Stimulated activated CD8-positive, alpha-beta memory T cell treated with anti-CD3 and anti-CD28 coated beads, Interleukin-7, amount 100 ng/mL, for 24 hours (primary cell): ENCODE measurements around the gene SETBP1.

Experiments used
- DNase-seq: peaks from one replicate; pipeline ENCODE4 v3.0.0-alpha.2; 2020; ENCODE audit warnings: low read depth

Gene SETBP1

DNA sequence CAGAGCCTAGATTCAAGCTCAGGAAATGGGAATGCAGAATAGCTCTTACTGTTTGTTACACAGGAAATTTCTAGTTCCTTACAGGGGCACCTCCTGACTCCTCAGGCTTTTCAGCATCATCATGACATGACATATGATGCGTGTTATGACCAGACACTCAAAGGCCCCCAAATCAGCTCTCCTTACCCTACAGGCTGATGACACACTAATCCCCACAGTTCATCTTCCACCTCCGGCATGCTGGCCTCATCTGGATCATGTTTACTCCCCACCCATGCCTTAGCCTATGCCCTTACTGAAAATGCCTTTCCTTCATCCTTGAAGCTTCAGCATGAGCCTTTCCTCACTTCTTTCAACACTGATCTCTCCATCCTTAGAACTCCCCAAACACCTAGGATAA lies 356.9 kb downstream of the SETBP1 start:
- no peak for DNase-seq

DNA sequence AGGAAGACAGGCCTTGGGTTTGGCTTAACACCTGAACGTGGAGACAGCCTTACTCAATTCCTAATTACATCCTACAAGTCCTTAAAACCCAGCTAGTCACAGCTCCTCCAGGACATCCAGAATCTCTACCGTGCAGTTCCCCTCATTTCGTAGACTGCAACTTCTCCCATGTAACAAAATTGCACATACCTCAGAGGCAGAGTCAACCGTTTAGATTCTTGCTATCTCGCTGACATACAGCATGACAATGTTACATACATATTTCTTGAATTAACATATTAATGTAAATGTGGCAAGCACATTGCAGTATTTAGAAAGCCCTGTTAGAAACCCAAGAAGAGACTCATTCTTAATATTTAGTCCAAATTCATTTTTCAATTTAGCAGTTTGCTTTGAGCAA lies 358.7 kb downstream of the SETBP1 start:
- no peak for DNase-seq

DNA sequence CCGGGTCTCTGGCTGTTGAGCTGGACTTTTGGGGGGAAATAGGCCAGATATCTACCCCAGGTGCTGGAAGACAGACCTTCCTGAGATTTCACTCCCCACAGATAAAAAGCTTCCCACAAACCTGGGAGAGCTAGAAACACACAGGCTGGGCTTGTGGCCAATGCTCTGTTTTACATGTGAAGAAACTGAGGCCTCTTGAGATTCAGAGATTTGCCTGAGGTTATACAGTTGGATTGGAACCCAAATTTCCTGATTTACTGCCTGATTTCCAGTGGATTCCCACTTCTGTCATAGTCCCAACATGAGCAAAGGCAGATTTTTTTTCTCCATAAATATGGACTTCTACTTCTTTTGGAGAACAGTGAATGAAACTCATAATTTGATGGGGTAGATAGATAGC lies 360.2 kb downstream of the SETBP1 start:
- DNase-seq: no peak

DNA sequence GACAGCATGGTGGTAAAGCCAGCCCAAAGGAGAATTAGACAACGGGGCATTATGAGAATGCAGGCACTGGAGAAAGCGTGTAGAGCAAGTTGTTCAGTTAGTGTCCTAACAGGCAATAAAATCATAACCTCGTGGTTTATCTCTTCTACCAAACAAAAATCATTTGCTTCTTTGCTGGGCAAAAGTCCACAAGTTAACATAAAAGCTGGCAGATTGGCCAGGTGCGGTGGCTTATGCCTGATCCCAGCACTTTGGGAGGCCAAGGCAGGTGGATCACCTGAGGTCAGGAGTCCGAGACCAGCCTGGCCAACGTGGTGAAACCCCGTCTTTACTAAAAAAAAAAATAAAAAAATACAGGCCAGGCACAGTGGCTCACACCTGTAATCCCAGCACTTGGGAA lies 364.1 kb downstream of the SETBP1 start:
- DNase-seq: no peak

DNA sequence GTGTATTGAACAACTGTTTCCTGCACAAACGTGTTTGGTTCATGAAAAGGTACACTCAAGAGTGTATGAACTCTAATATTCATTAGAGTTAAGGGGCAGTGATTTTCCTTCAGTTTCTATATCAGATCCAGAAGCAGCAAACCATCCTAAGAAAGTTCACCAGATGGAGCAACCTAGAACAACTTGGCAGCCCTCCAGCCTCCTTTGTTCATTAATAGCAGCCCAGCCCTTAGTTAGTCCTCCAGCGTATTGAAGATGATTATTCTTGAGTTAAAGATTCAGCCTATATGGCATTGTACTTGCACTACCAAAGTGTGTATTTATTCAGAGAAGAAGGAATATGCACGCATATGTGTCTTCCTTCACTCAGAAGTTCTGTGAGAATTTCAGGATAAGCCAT lies 365.5 kb downstream of the SETBP1 start:
- DNase-seq: no peak

DNA sequence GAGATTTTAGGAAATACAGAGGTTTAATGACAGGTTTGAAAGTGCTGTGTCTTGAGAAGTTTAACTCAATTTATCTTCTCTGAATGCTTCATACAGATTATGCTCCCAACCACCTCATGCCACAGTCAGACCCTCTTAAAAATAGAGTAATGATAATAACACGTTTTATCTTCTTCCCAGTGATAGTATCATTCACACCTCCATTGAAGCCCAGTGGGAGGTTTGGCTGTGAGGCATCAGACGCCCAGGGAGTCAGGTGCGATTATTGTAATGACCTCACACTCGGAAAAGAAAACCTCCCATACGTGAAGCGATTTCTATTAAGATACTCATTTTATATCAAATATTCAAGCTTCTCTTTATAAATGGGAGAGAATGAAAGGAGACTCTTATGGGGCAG lies 366.3 kb downstream of the SETBP1 start:
- no peak for DNase-seq

DNA sequence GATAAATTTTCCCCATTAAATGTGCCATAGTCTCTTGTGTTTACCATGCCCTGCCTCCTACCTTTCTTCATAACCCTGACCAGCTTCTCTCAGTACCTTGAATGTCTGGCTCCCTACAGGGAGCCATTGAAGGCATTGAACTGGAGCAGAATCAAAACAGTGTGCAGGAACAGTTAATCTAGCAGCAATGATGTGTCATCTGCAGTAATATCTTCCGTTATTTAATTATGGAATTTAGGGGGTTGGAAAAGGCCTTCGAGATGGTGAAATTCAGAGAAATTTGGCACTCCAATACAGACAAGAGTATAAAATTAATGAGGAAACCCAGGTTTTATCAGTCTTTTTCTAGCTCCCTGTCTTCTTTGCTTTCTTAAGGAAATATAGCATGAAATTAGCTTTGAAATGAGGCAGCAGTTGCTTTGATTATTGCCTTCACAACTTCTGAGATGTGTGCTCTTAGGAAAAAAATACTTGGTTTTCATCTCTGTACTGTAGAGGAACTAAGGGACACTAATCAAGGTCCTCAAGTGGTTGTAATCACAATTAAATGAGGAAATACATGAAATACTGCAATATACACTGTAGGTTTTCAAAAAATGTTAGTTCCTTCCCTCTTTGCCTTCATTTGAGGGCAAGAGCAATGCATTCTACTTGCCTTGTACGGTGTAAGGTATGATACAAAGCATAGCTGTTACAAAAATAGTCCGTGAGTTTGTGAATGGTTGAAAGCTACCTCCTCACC lies 369.1 kb downstream of the SETBP1 start:
- no peak for DNase-seq

DNA sequence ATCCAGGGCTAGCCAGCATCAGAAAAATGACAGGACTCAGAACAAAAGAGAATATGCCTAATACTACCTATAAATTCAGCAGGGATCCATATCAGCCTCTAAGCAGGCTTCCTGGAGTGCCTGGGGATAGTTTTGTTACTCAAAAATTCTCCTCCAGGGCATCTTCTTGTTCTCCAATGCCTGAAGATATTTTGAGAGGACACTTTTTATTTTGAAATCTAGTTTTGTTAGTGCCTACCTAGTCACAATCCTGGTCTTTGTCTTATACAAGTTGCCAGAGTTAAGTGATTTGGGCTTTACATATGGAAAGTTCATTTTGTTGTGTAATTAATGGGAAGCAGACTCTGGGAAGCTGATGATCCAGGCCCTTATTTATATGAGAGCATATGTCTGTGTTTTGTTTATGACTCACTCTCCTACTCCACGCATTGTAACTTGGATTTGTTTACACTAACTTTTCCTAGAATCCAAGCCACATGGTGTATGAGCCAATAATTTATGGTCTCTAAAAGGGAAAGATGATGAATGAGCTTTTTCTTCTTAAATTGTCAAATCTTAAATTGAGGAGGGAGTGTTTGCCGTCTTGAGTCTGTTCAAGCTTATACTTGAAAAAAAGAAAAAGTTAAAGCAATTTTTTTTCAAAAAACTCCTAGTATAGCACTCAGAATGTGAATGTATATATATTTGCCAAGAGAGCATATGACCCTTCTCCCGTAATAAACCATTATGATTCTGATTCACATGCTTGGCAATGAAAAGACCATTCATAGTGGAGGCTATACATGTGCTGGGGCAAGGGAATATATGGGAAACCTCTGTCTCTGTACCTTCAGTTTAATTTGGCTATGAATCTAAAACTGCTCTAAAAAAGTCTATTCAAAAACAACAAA lies 370.3 kb downstream of the SETBP1 start:
- no peak for DNase-seq

DNA sequence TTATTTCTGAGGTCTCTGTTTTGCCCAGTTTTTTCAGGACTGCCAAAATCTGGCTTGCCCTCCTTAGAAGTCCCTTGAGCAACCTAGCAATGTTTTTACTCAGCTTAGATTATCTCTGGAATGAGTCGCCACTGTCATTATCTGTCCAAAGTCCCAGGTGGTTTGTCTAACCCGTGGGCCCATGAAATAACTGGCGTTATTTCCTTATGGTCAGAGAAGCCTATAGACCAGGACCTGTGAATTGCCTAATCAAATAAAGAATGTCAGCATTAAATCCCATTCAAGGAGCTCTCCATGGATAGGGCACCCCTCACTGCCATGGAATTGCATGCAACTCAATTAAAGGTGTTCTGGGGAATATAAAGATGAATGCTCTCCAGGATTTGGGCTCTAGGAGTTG lies 373.9 kb downstream of the SETBP1 start:
- no peak for DNase-seq

DNA sequence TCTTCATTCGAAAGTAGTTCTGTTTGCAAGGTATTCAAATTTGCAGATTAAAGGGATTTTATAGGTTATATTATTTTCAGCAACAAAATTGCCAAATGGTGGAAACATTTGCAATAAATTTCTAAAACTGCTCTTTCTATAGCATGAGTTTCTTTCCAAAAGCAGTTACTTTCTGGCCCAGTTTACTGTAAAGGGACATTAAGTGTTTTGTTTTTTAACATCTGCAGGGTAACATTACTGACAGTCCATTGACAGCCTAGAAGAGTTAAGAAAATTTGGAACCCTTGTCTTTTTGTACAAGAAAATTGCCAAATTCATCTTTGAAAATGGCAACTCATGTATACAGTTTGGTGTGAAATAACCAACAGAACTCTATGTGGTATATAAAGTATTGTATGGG lies 375.1 kb downstream of the SETBP1 start:
- no peak for DNase-seq

DNA sequence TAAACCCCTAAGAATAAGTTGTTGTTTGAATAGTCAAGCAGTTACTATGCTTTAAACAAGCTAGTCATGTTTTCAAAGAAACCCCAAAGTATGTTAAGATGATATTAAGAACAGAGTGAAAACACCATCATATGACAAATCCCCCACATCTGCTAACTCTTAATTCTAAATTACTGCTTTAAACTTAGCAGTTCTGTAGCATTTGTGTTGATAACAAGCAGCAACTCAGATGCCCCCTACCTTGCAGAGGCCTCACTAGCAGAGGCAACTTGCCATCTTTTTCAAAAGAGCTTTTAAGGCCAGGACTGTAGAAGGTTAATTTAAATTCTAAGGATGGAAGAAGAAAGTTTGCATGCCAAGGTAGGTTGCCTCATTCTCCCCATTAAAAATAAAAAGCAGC lies 376.2 kb downstream of the SETBP1 start:
- DNase-seq: no peak

DNA sequence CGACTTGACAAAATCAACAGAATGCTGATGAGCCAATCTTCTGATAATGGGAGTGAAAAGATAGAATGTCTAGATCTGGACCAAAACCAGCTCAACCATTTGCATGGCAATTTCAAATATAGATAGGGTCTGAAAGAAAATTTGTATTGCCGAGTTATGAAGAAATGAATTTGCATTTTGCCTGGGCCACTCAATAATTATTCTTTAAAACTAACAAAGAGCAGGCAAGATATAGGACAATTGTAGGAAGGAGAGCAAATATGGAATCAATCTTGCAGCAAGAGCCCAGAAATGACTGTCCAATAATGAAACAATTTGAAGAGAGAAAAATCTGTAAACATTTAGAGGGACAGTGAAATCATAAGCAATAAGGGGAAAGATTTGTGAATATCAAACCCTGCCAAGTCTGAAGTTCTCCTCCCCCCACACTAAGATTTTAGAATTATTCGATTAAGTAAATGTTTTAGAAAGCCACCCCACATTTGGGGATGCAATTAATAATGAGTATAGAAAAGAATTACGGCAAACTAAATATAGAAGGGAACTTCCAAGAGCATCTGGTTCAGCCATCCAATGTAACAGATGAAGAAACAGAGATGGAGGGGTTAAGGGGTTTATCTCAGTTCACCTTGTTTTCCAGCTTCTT lies 377.4 kb downstream of the SETBP1 start:
- DNase-seq: no peak

DNA sequence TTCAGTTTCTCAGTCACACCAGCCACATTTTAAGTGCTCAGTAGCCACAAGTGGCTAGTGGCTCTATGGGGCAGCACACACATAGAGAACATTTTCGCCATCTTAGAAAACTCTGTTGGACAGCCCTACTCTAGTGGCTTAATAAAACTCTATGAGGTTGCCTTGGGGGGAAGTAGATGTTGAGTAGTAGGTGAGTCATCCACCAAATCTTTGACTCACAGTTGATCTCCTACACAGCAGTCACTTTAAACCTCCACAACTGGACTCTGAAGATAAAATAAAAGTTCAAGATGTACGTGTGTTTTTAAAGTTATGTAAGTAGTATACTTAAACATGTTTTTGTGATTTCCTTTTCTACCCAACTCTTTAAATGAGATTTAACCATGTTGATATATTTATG lies 379.0 kb downstream of the SETBP1 start:
- DNase-seq: no peak

DNA sequence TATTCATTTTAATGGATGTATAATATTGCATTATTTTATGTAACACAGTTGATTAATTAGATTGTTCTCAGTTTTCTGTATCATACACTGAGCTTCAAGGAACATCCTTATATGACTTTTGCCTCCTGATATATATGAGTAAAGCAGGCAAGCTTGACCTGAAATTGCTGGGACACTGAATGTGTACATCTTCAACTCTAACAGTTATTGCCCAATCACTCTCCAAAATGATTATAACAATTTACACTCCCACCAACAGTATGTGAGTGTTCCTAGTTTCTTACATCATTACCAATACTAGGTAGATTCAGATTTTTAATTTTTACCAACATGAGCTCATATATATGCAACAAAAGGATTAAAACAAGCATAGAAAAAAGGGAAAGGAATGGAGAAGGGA lies 379.4 kb downstream of the SETBP1 start:
- DNase-seq: no peak

DNA sequence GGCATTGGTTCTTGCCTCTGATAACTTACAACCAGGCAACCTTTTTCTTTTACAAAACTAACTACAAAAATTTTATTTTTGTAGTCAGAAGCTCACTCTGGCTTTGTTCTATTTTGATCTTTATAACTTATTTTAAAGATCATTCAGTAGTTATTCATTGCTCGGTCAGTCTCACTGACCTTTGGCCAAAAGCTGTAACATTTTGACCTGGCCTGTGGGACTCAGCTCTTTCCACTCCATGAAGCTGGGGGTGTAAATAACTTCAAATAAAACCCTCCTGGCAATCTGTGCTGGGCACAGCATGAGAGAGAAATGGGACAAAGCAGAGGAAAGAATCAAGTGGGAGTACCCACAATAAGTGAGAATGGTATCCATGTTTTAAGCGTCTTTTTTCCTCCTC lies 380.7 kb downstream of the SETBP1 start:
- no peak for DNase-seq

DNA sequence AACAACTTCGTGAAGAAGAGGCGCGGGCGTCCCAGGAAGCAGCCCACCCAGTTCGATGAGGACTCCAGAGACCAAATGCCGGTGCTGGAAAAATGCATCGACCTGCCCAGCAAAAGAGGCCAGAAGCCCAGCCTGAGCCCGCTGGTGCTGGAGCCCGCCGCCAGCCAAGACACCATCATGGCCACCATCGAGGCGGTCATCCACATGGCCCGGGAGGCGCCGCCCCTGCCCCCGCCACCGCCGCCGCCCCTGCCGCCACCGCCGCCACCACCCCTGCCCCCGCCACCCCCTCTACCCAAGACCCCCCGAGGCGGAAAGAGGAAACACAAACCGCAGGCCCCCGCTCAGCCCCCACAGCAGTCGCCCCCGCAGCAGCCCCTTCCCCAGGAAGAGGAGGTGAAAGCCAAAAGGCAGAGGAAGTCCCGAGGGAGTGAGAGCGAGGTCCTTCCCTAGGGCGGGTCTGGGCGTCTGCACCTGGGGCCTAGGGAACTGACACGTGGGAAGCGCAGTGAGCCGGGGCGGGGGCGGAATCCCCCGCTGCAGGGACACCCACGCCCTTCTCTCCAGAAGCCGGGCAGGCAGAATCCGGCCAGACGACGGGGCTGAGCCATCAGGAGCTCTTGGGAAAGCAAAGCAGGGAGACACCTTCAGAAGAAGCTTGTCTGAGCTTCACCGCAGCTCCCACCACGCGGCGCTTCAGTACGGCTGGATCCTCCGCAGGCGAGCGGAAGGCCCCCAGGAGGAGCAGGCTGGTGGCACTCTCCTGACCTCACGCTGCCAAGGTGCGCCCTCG lies 382.8 kb downstream of the SETBP1 start:
- DNase-seq: no peak

DNA sequence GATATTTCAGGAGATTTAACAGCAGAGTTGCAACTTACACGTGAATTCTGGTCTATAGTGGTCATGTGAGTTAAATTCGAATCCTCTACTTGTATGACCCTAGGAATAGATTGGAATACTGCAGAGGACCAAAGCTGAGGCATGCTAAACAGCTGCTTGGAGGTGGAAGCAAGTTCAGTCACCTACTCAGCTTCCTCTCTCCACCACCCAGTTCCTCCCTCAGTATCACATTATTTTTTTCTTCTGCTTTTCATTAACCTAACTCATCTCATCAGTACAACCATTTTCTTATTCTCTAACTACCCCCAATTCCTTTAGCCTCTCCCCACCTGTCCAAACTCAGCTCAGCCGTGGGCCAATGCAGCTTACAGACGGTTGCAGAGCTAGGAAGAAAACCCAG lies 385.5 kb downstream of the SETBP1 start:
- DNase-seq: no peak

DNA sequence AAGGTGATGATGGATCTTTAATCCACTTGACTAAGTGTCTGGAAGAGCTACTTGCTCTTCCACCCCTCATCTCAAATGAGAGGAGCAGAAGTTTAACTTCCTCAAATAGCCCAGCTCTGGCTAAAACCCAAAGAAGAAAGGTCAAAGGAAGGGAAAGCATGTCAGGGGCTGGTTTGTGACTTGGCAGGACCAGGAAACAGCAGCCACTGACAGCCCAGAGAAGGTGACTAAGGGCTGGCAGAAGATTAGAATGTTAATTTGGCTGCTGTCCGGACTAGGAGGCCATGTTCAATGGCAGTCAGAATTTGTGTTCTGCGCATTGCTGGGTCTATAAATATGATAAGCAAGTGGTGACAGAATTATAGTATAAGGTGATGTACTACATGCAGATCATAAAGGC lies 386.2 kb downstream of the SETBP1 start:
- DNase-seq: no peak

DNA sequence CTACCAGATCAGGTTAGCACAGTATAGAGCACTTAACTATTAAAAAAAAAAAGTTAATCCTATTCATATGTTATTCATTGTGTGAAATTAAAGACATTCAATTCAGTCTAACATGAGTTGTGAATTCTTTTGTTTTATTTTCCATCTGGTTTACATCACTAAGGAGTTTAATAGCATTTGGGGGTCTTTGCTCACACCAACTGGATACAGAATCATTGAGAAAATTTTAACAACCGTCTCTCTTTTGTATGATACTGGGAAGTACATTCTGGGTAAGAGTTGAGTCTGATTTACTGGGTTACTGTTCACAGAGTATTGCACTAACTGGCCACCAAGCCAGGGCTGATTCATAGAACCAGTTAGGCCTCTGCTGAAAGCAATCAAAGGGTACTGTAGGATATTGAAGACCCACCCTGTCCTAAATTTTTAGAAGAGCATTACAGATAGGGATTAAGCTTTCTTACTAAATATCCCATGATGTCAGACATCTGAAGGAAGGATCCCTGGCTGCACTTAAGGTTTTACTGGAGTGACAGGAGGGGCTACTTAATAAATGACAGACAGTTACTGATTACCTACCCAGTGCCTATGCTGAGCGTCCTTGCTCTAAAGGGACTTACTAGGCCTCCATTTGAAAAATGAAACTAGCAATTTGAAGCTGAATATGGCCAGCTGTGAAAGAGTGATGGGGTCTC lies 387.9 kb downstream of the SETBP1 start:
- DNase-seq: no peak

DNA sequence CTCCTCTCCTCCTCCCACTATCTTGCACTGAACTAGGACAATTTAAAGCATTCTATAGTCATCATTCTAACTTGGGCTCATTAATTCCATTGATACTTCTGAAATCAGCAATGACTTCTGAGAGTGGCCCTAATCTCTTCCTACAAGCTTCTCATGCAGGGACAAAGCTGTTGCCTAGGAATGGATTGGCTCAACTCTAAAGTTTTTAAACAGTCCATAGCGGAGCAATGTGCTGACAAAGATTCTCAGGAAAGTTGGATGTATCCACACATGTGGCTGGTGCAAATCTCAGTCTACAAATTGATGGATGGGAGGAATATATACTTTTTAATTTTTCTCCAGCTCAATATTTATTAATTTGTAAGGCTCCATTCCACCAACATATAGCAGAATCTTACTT lies 388.9 kb downstream of the SETBP1 start:
- DNase-seq: no peak

DNA sequence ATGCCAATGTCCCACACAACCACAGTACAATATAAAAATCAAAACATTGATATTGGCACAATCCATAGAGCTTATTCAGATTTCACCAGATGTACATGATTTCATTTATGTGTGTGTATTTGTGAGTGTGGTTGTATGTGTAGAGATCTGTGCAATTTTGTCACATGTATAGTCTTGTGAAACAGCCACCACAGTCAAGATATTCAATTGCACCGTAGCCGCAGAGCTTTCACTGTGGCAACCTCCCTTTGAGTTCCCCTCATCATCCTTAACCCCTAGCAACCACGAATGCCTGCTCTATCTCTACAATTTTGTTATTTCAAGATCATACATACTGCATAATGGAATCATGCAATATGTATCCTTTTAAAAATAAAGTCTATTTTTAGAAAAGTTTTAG lies 391.3 kb downstream of the SETBP1 start:
- no peak for DNase-seq

DNA sequence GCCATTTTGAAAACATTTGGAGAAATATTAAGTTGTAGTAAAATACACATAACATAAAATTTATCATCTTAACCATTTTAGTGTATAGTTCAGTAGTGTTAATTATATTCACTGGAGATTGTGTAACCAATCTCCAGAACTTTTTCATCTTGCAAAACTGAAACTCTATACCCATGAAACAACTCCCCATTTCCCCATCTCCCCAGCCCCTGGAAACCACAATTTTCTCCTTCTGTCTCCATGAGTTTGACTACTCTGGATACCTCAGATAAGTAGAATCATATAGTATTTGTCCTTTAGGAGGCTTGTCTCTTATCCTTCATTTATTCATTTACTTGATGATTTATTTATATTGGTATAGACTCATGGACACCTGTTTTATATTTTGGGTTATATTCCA lies 392.9 kb downstream of the SETBP1 start:
- DNase-seq: no peak
